Measurements from ENCODE around the gene TYK2. TPM values are rescaled to one million over a fixed set of nuclear protein-coding genes. Genes with fewer than 3 reads are reported as not detected.
A peak's percentile ranks its signal among the peaks of the same experiment; 100 is the strongest.

The TYK2 gene
- total RNA-seq, 1 donor from 2014 or later: 94.4 TPM

- H3K27me3 Mint-ChIP-seq (ENCODE audit: low read depth): peaks cover 29% of the 10 kb centered on the region
- H3K4me1 Mint-ChIP-seq (ENCODE audit: low read depth): peaks cover 37% of the 10 kb centered on the region
- H3K36me3 Mint-ChIP-seq (ENCODE audit: low read depth): no peaks in the 10 kb centered on the region
- peak overlapping the region; percentile 60 for H3K27ac Mint-ChIP-seq (ENCODE audit: unreplicated experiment)
- DNase-seq (ENCODE audit: low spot score): no peak
- peak overlapping the region; percentile 79 for H3K4me3 Mint-ChIP-seq (ENCODE audit: unreplicated experiment)
- no peak for TF ChIP-seq CTCF (IDR thresholded peaks at IDR 0.05)
- no peaks in the 10 kb centered on the region for H3K9me3 Mint-ChIP-seq (ENCODE audit: low read depth)
Measured at GRCh38 chr19:10419646-10420443, 39.5 kb upstream of the TYK2 start.

GRCh38 chr19:10419200-10419645 lies 38.9 kb upstream of the TYK2 start:
- Mint-ChIP-seq H3K27ac (ENCODE audit: unreplicated experiment) (no peak overlapping the region), H3K27me3 (ENCODE audit: low read depth) (peaks cover 27% of the 10 kb centered on the region), H3K4me1 (ENCODE audit: low read depth) (peaks cover 35% of the 10 kb centered on the region), H3K36me3 (ENCODE audit: low read depth) (no peaks in the 10 kb centered on the region), H3K4me3 (ENCODE audit: unreplicated experiment) (peak overlapping the region; percentile 79), H3K9me3 (ENCODE audit: low read depth) (no peaks in the 10 kb centered on the region)
- peak; percentile 13 for TF ChIP-seq CTCF (IDR thresholded peaks at IDR 0.05)
- DNase-seq (ENCODE audit: low spot score): no peak

DNA sequence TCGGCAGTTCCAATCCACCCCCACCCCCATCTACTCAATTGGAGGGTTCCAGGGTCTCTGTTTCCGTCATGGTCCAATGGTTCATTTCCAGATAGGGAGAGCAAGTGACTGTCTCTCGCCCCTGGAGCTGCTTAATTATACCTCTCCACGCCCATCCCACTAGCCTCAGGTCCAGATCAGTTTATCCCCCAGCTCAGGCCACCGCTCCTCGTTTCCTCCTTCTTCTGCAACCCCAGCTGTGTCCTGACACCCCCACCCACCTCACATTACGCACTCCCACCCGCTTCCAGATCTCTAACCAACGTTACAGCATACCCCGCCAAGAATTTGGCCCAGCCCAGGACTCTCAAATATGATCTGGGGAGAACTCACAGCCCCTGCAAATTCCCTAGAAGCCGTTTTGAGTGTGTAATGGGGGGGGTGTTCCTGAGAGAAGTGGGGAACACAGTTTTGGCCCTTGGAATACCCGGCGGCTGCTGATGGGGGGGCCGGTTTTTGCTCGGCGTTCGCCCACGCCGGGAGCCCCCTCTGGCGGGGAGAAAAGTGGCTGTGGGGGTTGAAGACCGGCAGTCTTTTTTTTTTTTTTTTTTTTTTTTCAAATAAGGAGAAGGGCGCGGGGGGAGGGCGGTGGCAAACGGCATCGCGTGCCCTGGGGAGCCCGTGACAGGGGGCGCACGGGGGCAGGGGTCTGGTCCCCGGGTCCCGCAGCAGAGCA lies 38.3 kb upstream of the TYK2 start:
- H3K4me1 Mint-ChIP-seq (ENCODE audit: low read depth): peaks cover 33% of the 10 kb centered on the region
- peaks cover 27% of the 10 kb centered on the region for H3K27me3 Mint-ChIP-seq (ENCODE audit: low read depth)
- H3K27ac Mint-ChIP-seq (ENCODE audit: unreplicated experiment): peak overlapping the region; percentile 12
- H3K9me3 Mint-ChIP-seq (ENCODE audit: low read depth): no peaks in the 10 kb centered on the region
- peak; percentile 21 for TF ChIP-seq CTCF (IDR thresholded peaks at IDR 0.05)
- H3K4me3 Mint-ChIP-seq (ENCODE audit: unreplicated experiment): peak overlapping the region; percentile 45
- no peaks in the 10 kb centered on the region for H3K36me3 Mint-ChIP-seq (ENCODE audit: low read depth)
- no peak for DNase-seq (ENCODE audit: low spot score)

DNA sequence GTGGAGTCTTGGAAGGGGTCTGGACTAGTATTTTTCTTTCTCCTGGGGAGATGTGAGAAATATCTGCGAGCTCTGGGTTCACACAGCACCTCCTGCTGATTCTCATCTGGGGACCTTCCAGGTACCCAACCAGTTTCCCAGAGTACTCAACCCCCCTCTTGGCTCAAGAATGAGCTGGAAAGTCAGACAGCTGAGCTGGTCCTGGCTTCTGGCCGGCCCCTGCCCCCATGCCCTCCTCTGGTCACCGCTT lies 37.8 kb upstream of the TYK2 start:
- Mint-ChIP-seq H3K4me1 (ENCODE audit: low read depth) (peaks cover 33% of the 10 kb centered on the region), H3K27me3 (ENCODE audit: low read depth) (peaks cover 27% of the 10 kb centered on the region), H3K36me3 (ENCODE audit: low read depth) (no peaks in the 10 kb centered on the region), H3K4me3 (ENCODE audit: unreplicated experiment) (peak overlapping the region; percentile 45), H3K9me3 (ENCODE audit: low read depth) (no peaks in the 10 kb centered on the region), H3K27ac (ENCODE audit: unreplicated experiment) (no peak overlapping the region)
- TF ChIP-seq CTCF (IDR thresholded peaks at IDR 0.05): no peak
- no peak for DNase-seq (ENCODE audit: low spot score)

GRCh38 chr19:10417541-10418234 lies 37.3 kb upstream of the TYK2 start:
- H3K9me3 Mint-ChIP-seq (ENCODE audit: low read depth): no peaks in the 10 kb centered on the region
- no peak for TF ChIP-seq CTCF (IDR thresholded peaks at IDR 0.05)
- H3K4me1 Mint-ChIP-seq (ENCODE audit: low read depth): peaks cover 33% of the 10 kb centered on the region
- H3K27me3 Mint-ChIP-seq (ENCODE audit: low read depth): peaks cover 27% of the 10 kb centered on the region
- no peak for DNase-seq (ENCODE audit: low spot score)
- no peak overlapping the region for H3K27ac Mint-ChIP-seq (ENCODE audit: unreplicated experiment)
- H3K4me3 Mint-ChIP-seq (ENCODE audit: unreplicated experiment): no peak overlapping the region
- H3K36me3 Mint-ChIP-seq (ENCODE audit: low read depth): no peaks in the 10 kb centered on the region
